C4-2B (cell line): ENCODE results near the gene TOX2.

Source experiments
- CTCF ChIP-seq: fragments of 450-650 bp; conservative IDR thresholded peaks from 2 replicates; pipeline ENCODE4 v1.5.1; 2017; ENCODE audit warnings: mild to moderate bottlenecking
- ZFX ChIP-seq: fragments of 450-650 bp; IDR thresholded peaks from 2 replicates; pipeline ENCODE4 v1.6.1; 2017

DNA sequence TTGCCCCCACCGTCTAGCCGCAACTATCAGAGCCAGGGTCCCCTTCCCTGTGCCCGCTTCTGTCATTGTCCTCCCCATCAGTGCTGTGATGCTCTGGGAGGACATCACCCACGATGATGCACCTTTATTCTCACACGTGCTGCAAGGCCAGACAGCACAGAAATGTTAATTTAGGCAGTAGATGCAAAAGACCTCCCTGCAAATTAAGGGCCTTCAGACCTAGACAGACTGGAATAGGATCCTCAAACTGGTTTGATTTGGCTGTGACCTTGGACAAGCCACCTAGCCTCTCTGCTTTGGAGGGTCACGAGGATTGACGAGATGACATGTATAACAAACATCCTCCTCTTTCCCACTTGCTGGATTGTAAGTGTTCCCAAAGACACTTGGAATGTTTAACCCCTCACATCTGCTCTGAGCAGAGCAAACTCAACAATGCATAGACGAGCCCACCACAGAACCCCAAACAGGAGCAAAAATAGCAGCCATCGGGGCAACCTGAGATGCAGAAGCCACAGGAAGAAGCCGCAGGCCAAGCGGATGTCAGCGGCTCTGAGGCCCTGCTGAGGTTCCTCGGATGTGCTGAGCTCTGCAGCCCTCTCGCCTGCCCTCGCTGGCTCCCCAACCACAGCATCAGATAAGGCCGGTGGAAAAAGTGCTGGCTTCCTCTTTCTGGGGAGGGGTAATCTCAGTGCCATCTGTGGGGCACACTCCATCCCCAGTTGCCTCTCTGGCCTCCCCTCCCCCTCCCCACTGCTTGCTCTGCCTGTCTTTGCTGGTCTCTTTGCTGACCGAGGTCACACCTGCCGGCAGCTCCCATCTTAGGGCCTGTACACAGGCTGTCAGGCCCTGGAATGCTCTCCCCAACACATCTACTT is 35.3 kb downstream of the TOX2 start:
- no peak for TF ChIP-seq CTCF
- TF ChIP-seq ZFX = no peak
